H9 (cell line): ENCODE measurements around the gene PTPN2. TPM values are rescaled to one million over a fixed set of nuclear protein-coding genes. Genes with fewer than 3 reads are reported as not detected.

Source experiments
- DNase-seq: peaks from one replicate; pipeline ENCODE4 v3.0.0-alpha.2; 2017
- H2AFZ ChIP-seq: one replicate; pipeline ENCODE4 v1.6.1; 2013; ENCODE audit warnings: mild to moderate bottlenecking, low read length, control low read depth, moderate library complexity
- H2AK5ac ChIP-seq: 2 replicates; pipeline ENCODE4 v1.6.1; 2013; ENCODE audit warnings: low read length, control low read depth, mixed read lengths; ENCODE audit not compliant: insufficient read length
- H2BK120ac ChIP-seq: one replicate; pipeline ENCODE4 v1.6.1; 2013; ENCODE audit warnings: low read depth, mild to moderate bottlenecking, low read length, control low read depth, inconsistent platforms; ENCODE audit not compliant: poor library complexity, severe bottlenecking
- H2BK12ac ChIP-seq: 2 replicates; pipeline ENCODE4 v1.6.1; 2013; ENCODE audit warnings: low read length, control low read depth, mixed read lengths, low read depth; ENCODE audit not compliant: insufficient read length
- H2BK15ac ChIP-seq: 2 replicates; pipeline ENCODE4 v1.6.1; 2013; ENCODE audit warnings: low read depth, low read length, control low read depth
- H2BK20ac ChIP-seq: one replicate; pipeline ENCODE4 v1.6.1; 2013; ENCODE audit warnings: low read depth, mild to moderate bottlenecking, low read length, control low read depth, inconsistent platforms; ENCODE audit not compliant: poor library complexity, severe bottlenecking
- H2BK5ac ChIP-seq: 2 replicates; pipeline ENCODE4 v1.6.1; 2013; ENCODE audit warnings: low read length, control low read depth, mixed read lengths; ENCODE audit not compliant: insufficient read length
- H3K14ac ChIP-seq: 2 replicates; pipeline ENCODE4 v1.6.1; 2013; ENCODE audit warnings: low read length, control low read depth; ENCODE audit not compliant: insufficient read depth
- H3K18ac ChIP-seq: 2 replicates; pipeline ENCODE4 v1.6.1; 2013; ENCODE audit warnings: low read depth, mild to moderate bottlenecking, mixed read lengths, low read length, control low read depth; ENCODE audit not compliant: insufficient read length
- H3K23ac ChIP-seq: 2 replicates; pipeline ENCODE4 v1.6.1; 2013; ENCODE audit warnings: low read length, control low read depth, mixed read lengths, low read depth; ENCODE audit not compliant: insufficient read length
- H3K23me2 ChIP-seq: 2 replicates; pipeline ENCODE4 v1.6.1; 2013; ENCODE audit warnings: low read depth, mild to moderate bottlenecking, mixed read lengths, low read length, control low read depth; ENCODE audit not compliant: insufficient read length, poor library complexity, severe bottlenecking
- H3K27ac ChIP-seq: 2 replicates; pipeline ENCODE4 v1.5.1; 2013; ENCODE audit warnings: low read length, control low read depth, mixed read lengths, low read depth; ENCODE audit not compliant: insufficient read length
- H3K27me3 ChIP-seq: 2 replicates; pipeline ENCODE4 v1.6.1; 2013; ENCODE audit warnings: low read length, control low read depth, inconsistent platforms; ENCODE audit not compliant: insufficient read depth
- H3K4ac ChIP-seq: 2 replicates; pipeline ENCODE4 v1.6.1; 2013; ENCODE audit warnings: low read depth, mild to moderate bottlenecking, control low read depth, inconsistent platforms, low read length, moderate library complexity
- H3K4me1 ChIP-seq: 2 replicates; pipeline ENCODE4 v1.6.1; 2013; ENCODE audit warnings: low read length, control low read depth, inconsistent platforms; ENCODE audit not compliant: insufficient read depth
- H3K4me2 ChIP-seq: 2 replicates; pipeline ENCODE4 v1.6.1; 2013; ENCODE audit warnings: low read length, control low read depth, mixed read lengths; ENCODE audit not compliant: insufficient read length, insufficient read depth
- H3K56ac ChIP-seq: 2 replicates; pipeline ENCODE4 v1.6.1; 2013; ENCODE audit warnings: low read depth, mild to moderate bottlenecking, mixed read lengths, low read length, control low read depth; ENCODE audit not compliant: insufficient read length
- H3K79me1 ChIP-seq: 2 replicates; pipeline ENCODE4 v1.6.1; 2013; ENCODE audit warnings: low read depth, mild to moderate bottlenecking, moderate library complexity, low read length, control low read depth, inconsistent platforms; ENCODE audit not compliant: insufficient read depth, poor library complexity, severe bottlenecking
- H3K79me2 ChIP-seq: 2 replicates; pipeline ENCODE4 v1.6.1; 2013; ENCODE audit warnings: low read length, control low read depth, inconsistent platforms; ENCODE audit not compliant: insufficient read depth
- H3K9ac ChIP-seq: 2 replicates; pipeline ENCODE4 v1.6.1; 2013; ENCODE audit warnings: low read length, control low read depth, mixed read lengths; ENCODE audit not compliant: insufficient read length; ENCODE audit errors: extremely low read depth
- H3K9me3 ChIP-seq: one replicate; pipeline ENCODE4 v1.6.1; 2013; ENCODE audit warnings: low read depth, low read length, inconsistent platforms; ENCODE audit not compliant: control insufficient read depth
- H3T11ph ChIP-seq: one replicate; pipeline ENCODE4 v1.6.1; 2013; ENCODE audit warnings: mild to moderate bottlenecking, low read length, control low read depth, inconsistent platforms
- H4K20me1 ChIP-seq: one replicate; pipeline ENCODE4 v1.6.1; 2013; ENCODE audit not compliant: control insufficient read depth, insufficient read length, insufficient read depth
- H4K5ac ChIP-seq: 2 replicates; pipeline ENCODE4 v1.6.1; 2013; ENCODE audit warnings: low read depth, mild to moderate bottlenecking, mixed read lengths, low read length, control low read depth; ENCODE audit not compliant: insufficient read length
- H4K8ac ChIP-seq: replicated peaks from 2 replicates; pipeline ENCODE4 v1.6.1; 2013; ENCODE audit warnings: low read length, control low read depth, mixed read lengths, low read depth; ENCODE audit not compliant: insufficient read length
- H4K91ac ChIP-seq: 2 replicates; pipeline ENCODE4 v1.6.1; 2013; ENCODE audit warnings: low read depth, mild to moderate bottlenecking, moderate library complexity, mixed read lengths, low read length, control low read depth; ENCODE audit not compliant: insufficient read length
- H3K27ac Mint-ChIP-seq, 3 experiments: 2 replicates in 2 of 3; 3 replicates in 1 of 3; pipeline ENCODE4 v1.8.0; 2020 to 2021; ENCODE audit warnings: mixed read lengths in 3 of 3, mild to moderate bottlenecking in 1 of 3, moderate library complexity in 1 of 3
- H3K27me3 Mint-ChIP-seq: 2 replicates; pipeline ENCODE4 v1.8.0; 2021; ENCODE audit warnings: low read depth, mild to moderate bottlenecking, moderate library complexity, mixed read lengths
- H3K36me3 Mint-ChIP-seq, 3 experiments: 2 replicates in 2 of 3; 3 replicates in 1 of 3; pipeline ENCODE4 v1.8.0; 2020 to 2021; ENCODE audit warnings: low read depth in 3 of 3, mixed read lengths in 3 of 3; ENCODE audit not compliant: insufficient read depth in 1 of 3
- H3K4me1 Mint-ChIP-seq, 2 experiments: 2 replicates each; pipeline ENCODE4 v1.8.0; 2020; ENCODE audit warnings: mixed read lengths in 2 of 2
- H3K4me3 Mint-ChIP-seq, 2 experiments: 2 replicates in 1 of 2; 3 replicates in 1 of 2; pipeline ENCODE4 v1.8.0; 2020 to 2021; ENCODE audit warnings: mild to moderate bottlenecking in 2 of 2, mixed read lengths in 2 of 2, moderate library complexity in 1 of 2
- H3K9me3 Mint-ChIP-seq, 2 experiments: 2 replicates in 1 of 2; 3 replicates in 1 of 2; pipeline ENCODE4 v1.8.0; 2020; ENCODE audit warnings: mild to moderate bottlenecking in 2 of 2, mixed read lengths in 2 of 2, moderate library complexity in 1 of 2
- WGBS: extraction: QIAGEN DNeasy Blood & Tissue Kit; methylation state at CpG from one replicate; pipeline ENCODE4 v1.1.7; 2013; ENCODE audit warnings: missing lambda C conversion rate, low lambda C conversion rate, mixed read lengths; ENCODE audit not compliant: insufficient read length; ENCODE audit errors: extremely low coverage; 5-methylcytosine and 5-hydroxymethylcytosine counted together
- total RNA-seq: library from RNA; stranded (reverse); gene quantifications from 2 replicates; pipeline ENCODE4 v1.2.1, GENCODE V29; 2021
- TF ChIP-seq, protein P1 (sequence below): fragments of 200-600 bp; sonication (generic); conservative IDR thresholded peaks from 3 replicates; pipeline ENCODE4 v1.8.0; 2021; ENCODE audit warnings: antibody characterized with exemption, mild to moderate bottlenecking

PTPN2 gene
- total RNA-seq, 1 experiment from 2014 or later, result 48.7 TPM

DNA sequence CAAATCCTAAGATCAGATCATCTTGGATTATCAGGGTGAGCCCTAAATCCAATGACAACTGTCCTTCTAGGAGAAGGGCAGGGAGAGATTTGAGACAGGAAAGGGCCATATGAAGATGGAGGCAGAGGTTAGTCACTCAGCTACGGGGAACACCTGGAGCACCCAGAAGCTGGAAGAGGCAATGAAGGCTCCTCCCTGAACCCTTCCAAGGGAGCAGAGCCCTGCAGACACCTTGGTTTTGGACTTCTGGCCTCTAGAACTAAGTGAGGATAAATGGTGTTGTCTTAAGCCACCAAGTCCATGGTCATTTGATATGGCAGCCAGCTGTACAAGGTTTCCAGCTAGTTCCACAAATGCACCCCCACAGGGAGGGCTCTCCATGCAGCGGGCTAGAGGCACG, 6.9 kb upstream of the PTPN2 start:
- Histone ChIP-seq H3K27ac (no peak overlapping the region), H4K20me1 (no peaks in the 10 kb centered on the region), H3K23ac (no peak overlapping the region), H3K4me2 (no peak overlapping the region), H4K5ac (no peak overlapping the region), H3K79me2 (no peaks in the 10 kb centered on the region), H4K91ac (no peak overlapping the region), H2AFZ (no peak overlapping the region), H4K8ac (no peak overlapping the region), H3K4me1 (no peaks in the 10 kb centered on the region; the same call in 1 of the 2 replicates), H3K14ac (no peak overlapping the region), H3K56ac (no peak overlapping the region), H2BK15ac (no peak overlapping the region; the same call in 1 of the 2 replicates), H3T11ph (no peak overlapping the region), H3K9me3 (no peaks in the 10 kb centered on the region), H2BK20ac (no peak overlapping the region), H2BK120ac (no peak overlapping the region), H3K9ac (no peak overlapping the region), H3K18ac (no peak overlapping the region), H2BK5ac (no peak overlapping the region), H3K4ac (no peak overlapping the region), H3K27me3 (no peaks in the 10 kb centered on the region), H2AK5ac (no peak overlapping the region), H2BK12ac (no peak overlapping the region), H3K23me2 (no peaks in the 10 kb centered on the region), H3K79me1 (no peaks in the 10 kb centered on the region)
- WGBS, result no CpG with 5 or more reads among the region's 3 CpGs
- Mint-ChIP-seq H3K4me1 (peaks cover 6 to 11% of the 10 kb centered on the region in 2 experiments), H3K27me3 (no peaks in the 10 kb centered on the region; the same call in 1 of the 2 replicates), H3K36me3 (peaks cover 3 to 16% (median 4%) of the 10 kb centered on the region in 3 experiments; a peak in 5 of 7 replicates), H3K27ac (no peak overlapping the region), H3K4me3 (no peak overlapping the region), H3K9me3 (peaks cover 8 to 12% of the 10 kb centered on the region in 2 experiments)
- DNase-seq, result no peak
- TF ChIP-seq, protein P1, sequence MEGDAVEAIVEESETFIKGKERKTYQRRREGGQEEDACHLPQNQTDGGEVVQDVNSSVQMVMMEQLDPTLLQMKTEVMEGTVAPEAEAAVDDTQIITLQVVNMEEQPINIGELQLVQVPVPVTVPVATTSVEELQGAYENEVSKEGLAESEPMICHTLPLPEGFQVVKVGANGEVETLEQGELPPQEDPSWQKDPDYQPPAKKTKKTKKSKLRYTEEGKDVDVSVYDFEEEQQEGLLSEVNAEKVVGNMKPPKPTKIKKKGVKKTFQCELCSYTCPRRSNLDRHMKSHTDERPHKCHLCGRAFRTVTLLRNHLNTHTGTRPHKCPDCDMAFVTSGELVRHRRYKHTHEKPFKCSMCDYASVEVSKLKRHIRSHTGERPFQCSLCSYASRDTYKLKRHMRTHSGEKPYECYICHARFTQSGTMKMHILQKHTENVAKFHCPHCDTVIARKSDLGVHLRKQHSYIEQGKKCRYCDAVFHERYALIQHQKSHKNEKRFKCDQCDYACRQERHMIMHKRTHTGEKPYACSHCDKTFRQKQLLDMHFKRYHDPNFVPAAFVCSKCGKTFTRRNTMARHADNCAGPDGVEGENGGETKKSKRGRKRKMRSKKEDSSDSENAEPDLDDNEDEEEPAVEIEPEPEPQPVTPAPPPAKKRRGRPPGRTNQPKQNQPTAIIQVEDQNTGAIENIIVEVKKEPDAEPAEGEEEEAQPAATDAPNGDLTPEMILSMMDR, result no peak
